Endothelial cell of umbilical vein (primary cell): ENCODE data around the gene FMR1NB. TPM values are rescaled to one million over a fixed set of nuclear protein-coding genes. Genes with fewer than 3 reads are reported as not detected.

Experiments
- BruUV-seq: library from RNA; stranded (reverse); fragments of 400-500 nt; replicated peaks from 2 replicates; lab custom pipeline; 2021; lab: Mats Ljungman, UMichigan
- CTCF ChIA-PET: fragments of 300-600, 350-600 bp; sonication (Branson Sonifier 250); formaldehyde crosslinking; loops from one replicate; lab custom pipeline; 2021; ENCODE audit warnings: antibody characterized with exemption, inconsistent platforms; lab: Charles Lee
- POLR2A ChIA-PET: fragments of 300-600, 350-600 bp; sonication (Branson Sonifier 250); formaldehyde crosslinking; loops from one replicate; lab custom pipeline; 2021; ENCODE audit warnings: antibody characterized with exemption, inconsistent platforms; lab: Charles Lee
- DNase-seq: peaks from one replicate; pipeline ENCODE4 v3.0.0-alpha.2; 2011; ENCODE audit warnings: low read depth, low spot score
- FAIRE-seq: peaks from 2 replicates; lab custom pipeline; 2011; peaks lifted over from hg19 to GRCh38; lab: Jason Lieb, UNC
- H2AFZ ChIP-seq: 2 replicates; pipeline ENCODE4 v1.6.0; 2012; ENCODE audit warnings: low read depth, low read length, control low read depth, inconsistent platforms
- H3K27ac ChIP-seq: 2 replicates; pipeline ENCODE4 v1.5.1; 2011; ENCODE audit warnings: low read depth, mild to moderate bottlenecking, control low read depth, low read length, moderate library complexity; ENCODE audit not compliant: insufficient read depth
- H3K27me3 ChIP-seq, 2 experiments: 2 replicates each; pipeline versions ENCODE4 v1.6.0 to v1.6.1; 2011; ENCODE audit warnings: low read length in 2 of 2, mixed read lengths in 1 of 2; ENCODE audit not compliant: control insufficient read depth in 2 of 2, insufficient read depth in 2 of 2
- H3K36me3 ChIP-seq, 2 experiments: 2 replicates in 1 of 2; 3 replicates in 1 of 2; pipeline ENCODE4 v1.5.1; 2011; ENCODE audit warnings: low read length in 2 of 2, mild to moderate bottlenecking in 1 of 2, moderate library complexity in 1 of 2; ENCODE audit not compliant: control insufficient read depth in 2 of 2, insufficient read depth in 2 of 2; ENCODE audit errors: extremely low read depth in 1 of 2
- H3K4me1 ChIP-seq: 3 replicates; pipeline ENCODE4 v1.5.1; 2011; ENCODE audit warnings: mild to moderate bottlenecking, low read length; ENCODE audit not compliant: control insufficient read depth, insufficient read depth; ENCODE audit errors: extremely low read depth
- H3K4me2 ChIP-seq: 2 replicates; pipeline ENCODE4 v1.6.1; 2011; ENCODE audit warnings: low read length, control low read depth, mixed read lengths; ENCODE audit not compliant: insufficient read depth
- H3K4me3 ChIP-seq, 3 experiments: fragments of 200-600 bp in 1 of 3; sonication (generic), shearing (Covaris generic) in 1 of 3; replicated peaks in 1 of 3; 2 replicates each; pipeline ENCODE4 v1.5.1; 2011 to 2016; ENCODE audit warnings: control low read depth in 3 of 3, low read length in 3 of 3, mild to moderate bottlenecking in 2 of 3, inconsistent platforms in 1 of 3, low read depth in 1 of 3, moderate library complexity in 1 of 3; ENCODE audit not compliant: insufficient read depth in 1 of 3
- H3K79me2 ChIP-seq: 2 replicates; pipeline ENCODE4 v1.6.0; 2012; ENCODE audit warnings: low read length, inconsistent platforms; ENCODE audit not compliant: control insufficient read depth, insufficient read depth
- H3K9ac ChIP-seq: replicated peaks from 2 replicates; pipeline ENCODE3; 2011; ENCODE audit warnings: low read length, control low read depth; ENCODE audit not compliant: insufficient read depth; ENCODE audit errors: extremely low read depth
- H3K9me1 ChIP-seq: replicated peaks from 3 replicates; pipeline ENCODE4 v1.6.0; 2011; ENCODE audit warnings: mild to moderate bottlenecking, low read length; ENCODE audit not compliant: control insufficient read depth, insufficient read depth; ENCODE audit errors: extremely low read depth
- H3K9me3 ChIP-seq: replicated peaks from 2 replicates; pipeline ENCODE4 v1.5.1; 2012; ENCODE audit warnings: low read length, inconsistent platforms; ENCODE audit not compliant: control insufficient read depth, insufficient read depth
- H4K20me1 ChIP-seq: replicated peaks from 2 replicates; pipeline ENCODE3; 2011; ENCODE audit warnings: mild to moderate bottlenecking, low read length; ENCODE audit not compliant: control insufficient read depth, insufficient read depth; ENCODE audit errors: extremely low read depth
- EZH2 ChIP-seq: IDR thresholded peaks from 2 replicates; pipeline ENCODE4 v1.6.1; 2012; ENCODE audit warnings: borderline replicate concordance, low read depth, mild to moderate bottlenecking, moderate library complexity, low read length, inconsistent platforms; ENCODE audit not compliant: severe bottlenecking
- FOS ChIP-seq: IDR thresholded peaks from 2 replicates; pipeline ENCODE4 v1.6.1; 2011; ENCODE audit warnings: mild to moderate bottlenecking, low read length, moderate library complexity, borderline replicate concordance; ENCODE audit not compliant: insufficient read depth
- GATA2 ChIP-seq: IDR thresholded peaks from 2 replicates; pipeline ENCODE4 v1.7.0; 2011; ENCODE audit warnings: low read depth, mild to moderate bottlenecking, moderate library complexity, mixed read lengths, low read length; ENCODE audit not compliant: insufficient read length, insufficient read depth
- JUN ChIP-seq: IDR thresholded peaks from 2 replicates; pipeline ENCODE4 v1.6.1; 2011; ENCODE audit warnings: borderline replicate concordance, low read depth; ENCODE audit not compliant: insufficient read length, insufficient read depth
- MYC ChIP-seq: IDR thresholded peaks from one replicate; pipeline ENCODE4 v1.6.1; 2011; ENCODE audit warnings: mild to moderate bottlenecking, low read depth, low read length
- POLR2A ChIP-seq: IDR thresholded peaks from 2 replicates; pipeline ENCODE4 v1.6.1; 2012; ENCODE audit warnings: low read depth, mild to moderate bottlenecking, control low read depth, low read length
- POLR2AphosphoS5 ChIP-seq: IDR thresholded peaks from 2 replicates; pipeline ENCODE4 v1.6.1; 2012; ENCODE audit warnings: low read depth, mild to moderate bottlenecking, control low read depth, low read length, moderate library complexity; ENCODE audit not compliant: insufficient read depth
- dilution Hi-C: fragments of 300-500 bp; cut with MboI; formaldehyde crosslinking; loops from one replicate; pipeline ENCODE4 v1.15.0; 2019; ENCODE audit warnings: low sequenced_read_pairs; ENCODE audit not compliant: extremely low pct_ligation_motif_present
- intact Hi-C: fragments of 100-400 bp; cut with micrococcal nuclease; formaldehyde crosslinking; loops from one replicate; pipeline ENCODE4 v1.10.0; 2022
- polyA plus RNA-seq, 4 experiments: library from polyadenylated mRNA; depleted of rRNA in 3 of 4; stranded (reverse) in 3 of 4; unstranded in 1 of 4; fragments of >200 nt; gene quantifications; 2 replicates each; pipeline versions ENCODE4 v1.2.1 to v1.2.3, GENCODE V29; 2011 to 2012; ENCODE audit warnings: missing spikeins in 1 of 4
- total RNA-seq: library from RNA; stranded (reverse); gene quantifications from 2 replicates; pipeline ENCODE4 v1.2.3, GENCODE V29; 2021
- TF ChIP-seq, protein P1 (sequence below): IDR thresholded peaks from 2 replicates; pipeline ENCODE4 v1.6.1; 2011; ENCODE audit not compliant: insufficient read depth, insufficient read length
- TF ChIP-seq, protein P2 (sequence below), 2 donors: IDR thresholded peaks; 1 replicate in 1 of 2; 2 replicates in 1 of 2; pipeline ENCODE4 v1.5.1; 2011; ENCODE audit warnings: low read length in 2 of 2, mild to moderate bottlenecking in 2 of 2, moderate library complexity in 2 of 2, control low read depth in 1 of 2, inconsistent platforms in 1 of 2, low read depth in 1 of 2; ENCODE audit not compliant: insufficient read depth in 1 of 2; ENCODE audit errors: extremely low read depth in 1 of 2

FMR1NB gene
- total and polyA plus RNA-seq, 2 donors (not counting 3 experiments of a cell fraction or from before 2014, with no cell fraction given): not detected

DNA sequence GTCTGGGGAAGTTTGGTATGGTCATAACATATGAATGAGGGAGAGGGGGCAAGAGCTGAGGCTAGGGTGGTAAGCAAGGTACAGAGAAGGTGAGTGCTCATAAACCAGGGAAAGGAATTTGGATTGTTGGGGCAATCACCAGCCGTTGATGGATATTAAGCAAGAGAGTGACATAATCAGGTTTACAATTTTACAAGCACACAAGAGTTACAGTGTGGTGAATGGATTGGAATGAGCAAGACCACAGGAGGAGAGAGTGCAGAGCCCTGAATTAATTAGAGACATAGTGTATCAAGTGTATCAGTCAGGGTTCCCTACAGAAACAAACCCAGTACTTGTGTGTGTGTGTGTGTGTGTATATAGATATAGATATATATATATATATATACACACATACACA, 18.7 kb upstream of the FMR1NB start:
- BruUV-seq: no TSS peak
- Histone ChIP-seq H3K4me3 (no peak overlapping the region), H4K20me1 (no peaks in the 10 kb centered on the region), H3K4me1 (no peaks in the 10 kb centered on the region), H3K9me1 (no peaks in the 10 kb centered on the region), H3K27me3 (no peaks in the 10 kb centered on the region), H3K36me3 (no peaks in the 10 kb centered on the region), H3K9me3 (no peaks in the 10 kb centered on the region), H3K27ac (no peak overlapping the region), H3K79me2 (no peaks in the 10 kb centered on the region), H3K9ac (no peak overlapping the region), H2AFZ (no peak overlapping the region), H3K4me2 (no peak overlapping the region)
- ChIA-PET POLR2A (no interaction called here), CTCF (no interaction called here)
- intact Hi-C loops: no loop called here
- TF ChIP-seq, protein P1, sequence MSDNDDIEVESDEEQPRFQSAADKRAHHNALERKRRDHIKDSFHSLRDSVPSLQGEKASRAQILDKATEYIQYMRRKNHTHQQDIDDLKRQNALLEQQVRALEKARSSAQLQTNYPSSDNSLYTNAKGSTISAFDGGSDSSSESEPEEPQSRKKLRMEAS: no peak
- TF ChIP-seq GATA2 (no peak), MYC (no peak), POLR2A (no peak), POLR2AphosphoS5 (no peak), FOS (no peak), EZH2 (no peak), JUN (no peak)
- TF ChIP-seq, protein P2, sequence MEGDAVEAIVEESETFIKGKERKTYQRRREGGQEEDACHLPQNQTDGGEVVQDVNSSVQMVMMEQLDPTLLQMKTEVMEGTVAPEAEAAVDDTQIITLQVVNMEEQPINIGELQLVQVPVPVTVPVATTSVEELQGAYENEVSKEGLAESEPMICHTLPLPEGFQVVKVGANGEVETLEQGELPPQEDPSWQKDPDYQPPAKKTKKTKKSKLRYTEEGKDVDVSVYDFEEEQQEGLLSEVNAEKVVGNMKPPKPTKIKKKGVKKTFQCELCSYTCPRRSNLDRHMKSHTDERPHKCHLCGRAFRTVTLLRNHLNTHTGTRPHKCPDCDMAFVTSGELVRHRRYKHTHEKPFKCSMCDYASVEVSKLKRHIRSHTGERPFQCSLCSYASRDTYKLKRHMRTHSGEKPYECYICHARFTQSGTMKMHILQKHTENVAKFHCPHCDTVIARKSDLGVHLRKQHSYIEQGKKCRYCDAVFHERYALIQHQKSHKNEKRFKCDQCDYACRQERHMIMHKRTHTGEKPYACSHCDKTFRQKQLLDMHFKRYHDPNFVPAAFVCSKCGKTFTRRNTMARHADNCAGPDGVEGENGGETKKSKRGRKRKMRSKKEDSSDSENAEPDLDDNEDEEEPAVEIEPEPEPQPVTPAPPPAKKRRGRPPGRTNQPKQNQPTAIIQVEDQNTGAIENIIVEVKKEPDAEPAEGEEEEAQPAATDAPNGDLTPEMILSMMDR (IDR thresholded peaks at IDR 0.05; ENCODE audit: extremely low read depth in 1 of 2, insufficient read depth in 1 of 2, low read depth in 1 of 2, low read length in 2 of 2): no peak
- DNase-seq: no peak
- dilution Hi-C loops: no loop called here
- no peak for FAIRE-seq
